Endothelial cell of umbilical vein (primary cell): ENCODE results near the gene DGCR8. TPM values are rescaled to one million over a fixed set of nuclear protein-coding genes. Genes with fewer than 3 reads are reported as not detected.

Source experiments
- BruUV-seq: library from RNA; stranded (reverse); fragments of 400-500 nt; replicated peaks from 2 replicates; lab custom pipeline; 2021; lab: Mats Ljungman, UMichigan
- CTCF ChIA-PET: fragments of 300-600, 350-600 bp; sonication (Branson Sonifier 250); formaldehyde crosslinking; loops from one replicate; lab custom pipeline; 2021; ENCODE audit warnings: antibody characterized with exemption, inconsistent platforms; lab: Charles Lee
- POLR2A ChIA-PET: fragments of 300-600, 350-600 bp; sonication (Branson Sonifier 250); formaldehyde crosslinking; loops from one replicate; lab custom pipeline; 2021; ENCODE audit warnings: antibody characterized with exemption, inconsistent platforms; lab: Charles Lee
- DNase-seq: peaks from one replicate; pipeline ENCODE4 v3.0.0-alpha.2; 2011; ENCODE audit warnings: low read depth, low spot score
- FAIRE-seq: peaks from 2 replicates; lab custom pipeline; 2011; peaks lifted over from hg19 to GRCh38; lab: Jason Lieb, UNC
- H2AFZ ChIP-seq: 2 replicates; pipeline ENCODE4 v1.6.0; 2012; ENCODE audit warnings: low read depth, low read length, control low read depth, inconsistent platforms
- H3K27ac ChIP-seq: 2 replicates; pipeline ENCODE4 v1.5.1; 2011; ENCODE audit warnings: low read depth, mild to moderate bottlenecking, control low read depth, low read length, moderate library complexity; ENCODE audit not compliant: insufficient read depth
- H3K27me3 ChIP-seq, 2 experiments: 2 replicates each; pipeline versions ENCODE4 v1.6.0 to v1.6.1; 2011; ENCODE audit warnings: low read length in 2 of 2, mixed read lengths in 1 of 2; ENCODE audit not compliant: control insufficient read depth in 2 of 2, insufficient read depth in 2 of 2
- H3K36me3 ChIP-seq, 2 experiments: 2 replicates in 1 of 2; 3 replicates in 1 of 2; pipeline ENCODE4 v1.5.1; 2011; ENCODE audit warnings: low read length in 2 of 2, mild to moderate bottlenecking in 1 of 2, moderate library complexity in 1 of 2; ENCODE audit not compliant: control insufficient read depth in 2 of 2, insufficient read depth in 2 of 2; ENCODE audit errors: extremely low read depth in 1 of 2
- H3K4me1 ChIP-seq: 3 replicates; pipeline ENCODE4 v1.5.1; 2011; ENCODE audit warnings: mild to moderate bottlenecking, low read length; ENCODE audit not compliant: control insufficient read depth, insufficient read depth; ENCODE audit errors: extremely low read depth
- H3K4me2 ChIP-seq: 2 replicates; pipeline ENCODE4 v1.6.1; 2011; ENCODE audit warnings: low read length, control low read depth, mixed read lengths; ENCODE audit not compliant: insufficient read depth
- H3K4me3 ChIP-seq, 3 experiments: fragments of 200-600 bp in 1 of 3; sonication (generic), shearing (Covaris generic) in 1 of 3; replicated peaks in 1 of 3; 2 replicates each; pipeline ENCODE4 v1.5.1; 2011 to 2016; ENCODE audit warnings: control low read depth in 3 of 3, low read length in 3 of 3, mild to moderate bottlenecking in 2 of 3, inconsistent platforms in 1 of 3, low read depth in 1 of 3, moderate library complexity in 1 of 3; ENCODE audit not compliant: insufficient read depth in 1 of 3
- H3K79me2 ChIP-seq: 2 replicates; pipeline ENCODE4 v1.6.0; 2012; ENCODE audit warnings: low read length, inconsistent platforms; ENCODE audit not compliant: control insufficient read depth, insufficient read depth
- H3K9ac ChIP-seq: replicated peaks from 2 replicates; pipeline ENCODE3; 2011; ENCODE audit warnings: low read length, control low read depth; ENCODE audit not compliant: insufficient read depth; ENCODE audit errors: extremely low read depth
- H3K9me1 ChIP-seq: replicated peaks from 3 replicates; pipeline ENCODE4 v1.6.0; 2011; ENCODE audit warnings: mild to moderate bottlenecking, low read length; ENCODE audit not compliant: control insufficient read depth, insufficient read depth; ENCODE audit errors: extremely low read depth
- H3K9me3 ChIP-seq: replicated peaks from 2 replicates; pipeline ENCODE4 v1.5.1; 2012; ENCODE audit warnings: low read length, inconsistent platforms; ENCODE audit not compliant: control insufficient read depth, insufficient read depth
- H4K20me1 ChIP-seq: replicated peaks from 2 replicates; pipeline ENCODE3; 2011; ENCODE audit warnings: mild to moderate bottlenecking, low read length; ENCODE audit not compliant: control insufficient read depth, insufficient read depth; ENCODE audit errors: extremely low read depth
- CTCF ChIP-seq, 2 donors: IDR thresholded peaks; 1 replicate in 1 of 2; 2 replicates in 1 of 2; pipeline ENCODE4 v1.5.1; 2011; ENCODE audit warnings: low read length in 2 of 2, mild to moderate bottlenecking in 2 of 2, moderate library complexity in 2 of 2, control low read depth in 1 of 2, inconsistent platforms in 1 of 2, low read depth in 1 of 2; ENCODE audit not compliant: insufficient read depth in 1 of 2; ENCODE audit errors: extremely low read depth in 1 of 2
- GATA2 ChIP-seq: IDR thresholded peaks from 2 replicates; pipeline ENCODE4 v1.7.0; 2011; ENCODE audit warnings: low read depth, mild to moderate bottlenecking, moderate library complexity, mixed read lengths, low read length; ENCODE audit not compliant: insufficient read length, insufficient read depth
- JUN ChIP-seq: IDR thresholded peaks from 2 replicates; pipeline ENCODE4 v1.6.1; 2011; ENCODE audit warnings: borderline replicate concordance, low read depth; ENCODE audit not compliant: insufficient read length, insufficient read depth
- MAX ChIP-seq: IDR thresholded peaks from 2 replicates; pipeline ENCODE4 v1.6.1; 2011; ENCODE audit not compliant: insufficient read depth, insufficient read length
- MYC ChIP-seq: IDR thresholded peaks from one replicate; pipeline ENCODE4 v1.6.1; 2011; ENCODE audit warnings: mild to moderate bottlenecking, low read depth, low read length
- POLR2AphosphoS5 ChIP-seq: IDR thresholded peaks from 2 replicates; pipeline ENCODE4 v1.6.1; 2012; ENCODE audit warnings: low read depth, mild to moderate bottlenecking, control low read depth, low read length, moderate library complexity; ENCODE audit not compliant: insufficient read depth
- dilution Hi-C: fragments of 300-500 bp; cut with MboI; formaldehyde crosslinking; loops from one replicate; pipeline ENCODE4 v1.15.0; 2019; ENCODE audit warnings: low sequenced_read_pairs; ENCODE audit not compliant: extremely low pct_ligation_motif_present
- intact Hi-C: fragments of 100-400 bp; cut with micrococcal nuclease; formaldehyde crosslinking; loops from one replicate; pipeline ENCODE4 v1.10.0; 2022
- polyA plus RNA-seq, 4 experiments: library from polyadenylated mRNA; depleted of rRNA in 3 of 4; stranded (reverse) in 3 of 4; unstranded in 1 of 4; fragments of >200 nt; gene quantifications; 2 replicates each; pipeline versions ENCODE4 v1.2.1 to v1.2.3, GENCODE V29; 2011 to 2012; ENCODE audit warnings: missing spikeins in 1 of 4
- total RNA-seq: library from RNA; stranded (reverse); gene quantifications from 2 replicates; pipeline ENCODE4 v1.2.3, GENCODE V29; 2021

Gene DGCR8
- total and polyA plus RNA-seq, 2 donors (not counting 3 experiments of a cell fraction or from before 2014, with no cell fraction given), result 32.7 to 64.2 TPM

- no peak for FAIRE-seq
- Histone ChIP-seq H3K79me2 (no peaks in the 10 kb centered on the region), H3K4me3 (no peak overlapping the region), H3K36me3 (peaks cover 0 to 16% of the 10 kb centered on the region in 2 experiments), H3K9ac (no peak overlapping the region), H3K4me1 (no peaks in the 10 kb centered on the region), H3K27ac (no peak overlapping the region), H2AFZ (no peak overlapping the region), H3K9me3 (no peaks in the 10 kb centered on the region), H3K27me3 (no peaks in the 10 kb centered on the region), H4K20me1 (no peaks in the 10 kb centered on the region), H3K9me1 (no peaks in the 10 kb centered on the region), H3K4me2 (no peak overlapping the region)
- intact Hi-C loops (no loop called here), dilution Hi-C loops (no loop called here)
- DNase-seq, result no peak
- CTCF ChIA-PET, result interaction anchor here (1.4 to 2.0 kb wide), 2 partner anchors 13 to 29 kb away, joined by 4 read pairs; partner anchors contain the start of gene TANGO2
- POLR2A ChIA-PET, result no interaction called here
- no peak for TF ChIP-seq MYC
- TF ChIP-seq JUN, result no peak
- no peak for TF ChIP-seq MAX
- no peak for TF ChIP-seq GATA2
- no peak for TF ChIP-seq CTCF (IDR thresholded peaks at IDR 0.05; ENCODE audit: extremely low read depth in 1 of 2, insufficient read depth in 1 of 2, low read depth in 1 of 2, low read length in 2 of 2)
- TF ChIP-seq POLR2AphosphoS5, result no peak
- no TSS peak for BruUV-seq
Measured at GRCh38 chr22:20034143-20034542, 45.9 kb upstream of the DGCR8 start.
